ENCODE data around the gene DCTN4.

DNA sequence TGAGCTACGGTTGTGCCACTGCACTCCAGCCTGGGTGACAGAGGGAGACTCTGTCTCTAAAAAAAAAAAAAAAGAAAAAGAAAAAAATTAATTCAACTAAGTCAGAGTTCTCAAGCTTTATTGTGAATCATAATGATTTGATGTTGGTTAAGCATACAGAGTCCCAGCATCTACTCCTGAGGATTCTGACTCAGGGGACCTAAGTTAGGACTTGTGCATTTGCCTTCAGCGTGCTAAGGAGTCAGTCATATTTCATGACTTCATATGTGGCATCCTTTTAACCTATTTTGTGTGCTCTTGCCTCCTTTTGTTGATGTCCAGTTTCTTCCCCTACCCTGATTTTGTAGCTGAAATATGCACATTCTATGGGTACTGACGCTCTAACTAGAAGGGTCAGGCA lies 94.9 kb downstream of the DCTN4 start:
- TF ChIP-seq, protein P1, sequence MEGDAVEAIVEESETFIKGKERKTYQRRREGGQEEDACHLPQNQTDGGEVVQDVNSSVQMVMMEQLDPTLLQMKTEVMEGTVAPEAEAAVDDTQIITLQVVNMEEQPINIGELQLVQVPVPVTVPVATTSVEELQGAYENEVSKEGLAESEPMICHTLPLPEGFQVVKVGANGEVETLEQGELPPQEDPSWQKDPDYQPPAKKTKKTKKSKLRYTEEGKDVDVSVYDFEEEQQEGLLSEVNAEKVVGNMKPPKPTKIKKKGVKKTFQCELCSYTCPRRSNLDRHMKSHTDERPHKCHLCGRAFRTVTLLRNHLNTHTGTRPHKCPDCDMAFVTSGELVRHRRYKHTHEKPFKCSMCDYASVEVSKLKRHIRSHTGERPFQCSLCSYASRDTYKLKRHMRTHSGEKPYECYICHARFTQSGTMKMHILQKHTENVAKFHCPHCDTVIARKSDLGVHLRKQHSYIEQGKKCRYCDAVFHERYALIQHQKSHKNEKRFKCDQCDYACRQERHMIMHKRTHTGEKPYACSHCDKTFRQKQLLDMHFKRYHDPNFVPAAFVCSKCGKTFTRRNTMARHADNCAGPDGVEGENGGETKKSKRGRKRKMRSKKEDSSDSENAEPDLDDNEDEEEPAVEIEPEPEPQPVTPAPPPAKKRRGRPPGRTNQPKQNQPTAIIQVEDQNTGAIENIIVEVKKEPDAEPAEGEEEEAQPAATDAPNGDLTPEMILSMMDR (IDR thresholded peaks at IDR 0.05) = no peak
- no peak for TF ChIP-seq POLR2A (IDR thresholded peaks at IDR 0.05; ENCODE audit: low read length)
- TF ChIP-seq SMC3 (IDR thresholded peaks at IDR 0.05) = no peak
- TF ChIP-seq TP53 (CRISPR knock-in tag; IDR thresholded peaks at IDR 0.05) = no peak
- no peak for TF ChIP-seq KDM1A (IDR thresholded peaks at IDR 0.05; ENCODE audit: low read depth)
- no peak for TF ChIP-seq EP300 (IDR thresholded peaks at IDR 0.05)
- TF ChIP-seq MAFK (IDR thresholded peaks at IDR 0.05; ENCODE audit: partially characterized antibody) = no peak
